ENCODE results near the gene TNS3.

The TNS3 gene

DNA sequence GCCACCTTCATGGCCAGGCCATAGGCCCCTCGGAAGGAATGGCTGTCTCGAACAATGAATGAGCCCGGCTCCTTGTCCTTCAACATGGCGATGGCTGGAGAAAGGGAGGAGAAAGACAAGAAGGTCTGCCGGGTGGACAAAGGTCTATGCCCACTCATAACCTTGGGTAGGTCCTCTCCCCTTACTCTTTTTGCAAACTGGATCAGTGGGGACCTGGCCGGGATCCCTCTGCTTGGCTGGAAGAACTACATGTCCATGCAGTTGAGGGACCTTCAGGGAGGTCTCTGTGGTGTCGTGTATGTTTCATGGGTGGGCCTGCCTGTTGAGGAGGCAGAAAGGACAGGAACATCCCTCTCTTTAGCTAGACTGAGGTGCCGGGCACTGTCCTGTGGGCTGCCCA is 284.8 kb downstream of the TNS3 start:
- no peak for DNase-seq (ENCODE audit: extremely low read depth in 1 of 2, low read depth in 1 of 2)

DNA sequence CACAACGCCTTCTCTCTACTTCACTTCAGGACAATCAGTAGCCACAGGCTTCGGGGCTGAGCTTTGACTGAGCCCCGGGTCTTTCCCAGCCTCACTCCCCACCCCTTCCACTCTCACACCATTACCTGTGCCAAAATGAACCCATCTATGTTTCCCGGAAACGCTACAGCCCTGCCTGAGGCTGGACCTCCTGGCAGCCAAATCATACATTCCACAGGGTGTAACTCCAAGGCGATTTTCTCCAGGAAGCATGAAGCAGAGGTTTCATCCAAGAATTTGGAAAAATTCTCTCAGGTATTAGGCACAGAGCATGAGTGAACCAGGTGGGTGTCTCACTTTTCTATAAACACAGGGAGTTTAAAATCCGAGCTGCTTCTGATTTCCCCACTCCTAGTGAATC is 286.3 kb downstream of the TNS3 start:
- DNase-seq (ENCODE audit: extremely low read depth in 1 of 2, low read depth in 1 of 2) = no peak

DNA sequence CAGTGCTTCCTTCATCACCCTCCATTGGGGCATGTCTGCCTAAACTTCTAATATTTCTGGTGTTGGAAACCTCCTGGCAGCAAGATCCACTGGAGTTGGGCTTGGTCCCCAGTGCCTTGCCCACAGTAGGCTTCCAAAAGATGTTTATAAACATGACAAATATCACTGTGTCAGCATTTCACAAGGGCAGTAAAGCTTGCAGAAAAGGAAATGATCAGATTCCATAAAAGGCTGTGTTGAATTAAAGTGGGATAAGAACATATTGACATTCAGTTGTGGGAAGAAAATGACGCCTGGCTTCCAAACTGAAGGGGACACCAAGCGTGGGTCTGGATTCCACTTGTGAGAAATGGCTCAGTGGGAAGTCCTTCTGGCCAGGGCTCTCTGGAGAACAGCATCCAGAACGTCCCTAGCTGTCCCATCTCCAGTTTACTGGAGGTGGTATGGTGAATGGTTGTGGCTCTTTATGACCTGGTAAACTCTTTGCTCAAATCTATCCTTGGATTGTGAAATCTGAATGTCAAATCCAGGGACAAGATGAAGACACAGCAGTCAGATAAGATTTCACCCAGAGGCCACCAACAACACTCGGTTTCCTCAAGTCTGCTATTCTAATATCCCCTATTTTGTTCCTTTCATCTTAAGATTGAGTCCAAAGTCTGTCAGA is 287.2 kb downstream of the TNS3 start:
- DNase-seq (ENCODE audit: extremely low read depth in 1 of 2, low read depth in 1 of 2) = no peak

DNA sequence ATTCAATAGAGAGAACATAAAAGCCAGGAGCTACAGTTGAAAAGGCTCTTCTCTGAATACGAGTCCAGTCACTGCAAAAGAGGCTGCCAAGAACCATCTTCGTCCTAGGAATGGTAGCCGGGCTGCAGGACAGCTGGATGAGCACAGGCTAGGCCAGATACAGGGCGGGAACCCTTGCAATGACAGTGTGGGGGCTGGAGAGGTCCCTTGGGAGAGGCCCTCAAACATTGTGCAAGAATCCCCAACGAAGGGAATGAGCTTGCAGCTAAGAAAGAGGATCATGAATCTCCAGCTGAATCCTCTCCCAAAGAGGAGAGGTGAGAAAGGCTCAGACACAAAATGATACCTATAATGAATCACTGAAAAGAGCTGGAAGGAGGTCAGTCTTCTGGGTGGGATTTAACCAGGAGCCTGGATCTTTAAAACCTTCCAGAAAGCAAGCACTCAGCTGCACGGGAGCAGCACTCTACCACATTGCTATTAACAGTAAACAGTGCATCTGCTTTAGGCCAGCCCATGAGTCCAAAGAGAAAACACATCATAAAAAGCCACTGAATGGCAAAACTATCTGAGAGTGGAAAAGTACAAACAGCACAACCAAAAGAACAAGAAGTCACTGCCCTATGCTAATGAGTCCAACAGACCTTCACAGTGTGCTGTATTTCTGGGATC is 287.9 kb downstream of the TNS3 start:
- DNase-seq (ENCODE audit: extremely low read depth in 1 of 2, low read depth in 1 of 2) = no peak

DNA sequence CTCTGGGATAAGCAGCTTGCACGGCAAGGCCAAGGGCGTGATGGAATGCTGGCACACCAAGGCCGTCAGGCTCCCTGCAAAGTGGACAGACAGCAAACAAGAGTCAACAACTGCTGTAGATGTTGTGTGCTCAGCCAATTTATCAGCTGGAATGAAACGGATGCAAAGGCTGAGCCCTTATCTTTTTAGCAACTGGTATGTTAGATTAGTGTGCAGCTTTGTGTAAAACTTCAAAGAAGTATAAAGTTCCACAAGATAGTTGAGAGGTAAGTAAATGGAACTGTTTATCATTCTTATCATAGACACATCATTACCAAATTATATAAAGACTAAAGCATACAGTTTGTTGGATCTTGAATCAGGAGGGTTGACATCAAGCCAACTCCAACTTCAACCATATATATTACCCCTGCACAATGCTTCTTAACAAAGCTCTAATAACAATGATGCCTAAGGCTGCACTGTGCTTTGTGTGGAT is 289.0 kb downstream of the TNS3 start:
- no peak for DNase-seq (ENCODE audit: extremely low read depth in 1 of 2, low read depth in 1 of 2)

DNA sequence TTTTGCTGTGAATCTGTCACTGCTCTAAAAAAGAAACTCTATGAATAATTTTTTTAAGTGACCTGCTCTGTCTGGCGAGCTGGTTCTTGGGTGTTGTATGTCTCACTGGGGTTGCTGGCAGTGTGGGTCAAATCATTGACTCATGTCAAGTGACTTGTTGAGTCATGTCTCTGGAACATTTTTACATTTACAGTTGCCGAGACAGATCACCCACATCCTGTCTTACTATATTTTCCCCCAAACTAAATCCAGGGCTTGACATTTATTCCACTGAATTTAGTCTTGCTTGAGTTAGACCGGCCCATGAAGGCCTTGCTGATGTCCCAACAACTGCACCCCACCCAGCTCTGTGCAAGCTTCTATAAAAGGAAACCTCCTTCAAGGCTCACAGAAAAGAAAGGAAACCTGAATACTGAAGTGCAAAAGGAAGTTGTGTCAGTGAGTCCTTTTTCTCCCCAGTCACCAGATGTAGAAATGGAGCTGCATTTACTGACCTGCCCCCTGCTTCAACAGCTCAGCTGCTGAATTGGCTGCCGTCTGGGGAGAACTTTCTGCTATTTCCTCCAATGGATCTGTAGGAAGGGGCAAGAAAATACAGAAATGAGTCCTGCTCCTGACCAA is 290.3 kb downstream of the TNS3 start:
- no peak for DNase-seq (ENCODE audit: extremely low read depth in 1 of 2, low read depth in 1 of 2)

DNA sequence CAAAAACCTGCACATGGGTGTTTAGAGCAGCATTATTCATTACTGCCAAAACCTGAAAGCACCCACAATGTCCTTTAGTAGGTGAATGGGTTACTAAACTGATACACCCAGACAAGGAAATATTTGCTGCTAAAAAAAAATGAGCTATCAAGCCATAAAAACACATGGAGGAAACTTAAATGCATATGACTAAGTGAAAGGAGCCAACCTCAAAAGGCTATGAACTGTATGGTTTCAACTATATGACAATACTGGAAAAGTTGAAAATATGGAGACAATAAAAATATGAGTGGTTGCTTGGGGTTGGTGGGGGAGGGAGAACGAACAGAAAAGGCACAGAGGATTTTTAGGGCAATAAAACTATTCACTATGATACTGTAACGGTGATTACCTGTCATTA is 291.0 kb downstream of the TNS3 start:
- no peak for DNase-seq (ENCODE audit: extremely low read depth in 1 of 2, low read depth in 1 of 2)

DNA sequence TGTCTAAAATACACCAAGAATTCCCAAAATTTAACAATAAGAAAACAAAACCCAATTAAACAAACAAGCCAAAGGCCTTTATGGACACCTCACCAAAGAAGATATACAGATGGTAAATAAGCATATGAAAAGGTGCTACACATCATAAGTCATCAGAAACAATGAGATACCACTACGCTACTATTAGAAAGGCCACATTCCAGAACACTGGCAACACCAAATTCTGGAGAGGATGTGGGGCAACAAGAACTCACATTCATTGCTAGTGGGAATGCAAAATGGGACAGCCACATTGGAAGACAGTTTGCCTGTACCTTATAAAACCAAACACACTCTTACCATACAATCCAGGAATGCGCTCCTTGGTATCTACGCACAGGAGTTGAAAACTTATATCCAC is 291.4 kb downstream of the TNS3 start:
- DNase-seq (ENCODE audit: extremely low read depth in 1 of 2, low read depth in 1 of 2) = no peak

DNA sequence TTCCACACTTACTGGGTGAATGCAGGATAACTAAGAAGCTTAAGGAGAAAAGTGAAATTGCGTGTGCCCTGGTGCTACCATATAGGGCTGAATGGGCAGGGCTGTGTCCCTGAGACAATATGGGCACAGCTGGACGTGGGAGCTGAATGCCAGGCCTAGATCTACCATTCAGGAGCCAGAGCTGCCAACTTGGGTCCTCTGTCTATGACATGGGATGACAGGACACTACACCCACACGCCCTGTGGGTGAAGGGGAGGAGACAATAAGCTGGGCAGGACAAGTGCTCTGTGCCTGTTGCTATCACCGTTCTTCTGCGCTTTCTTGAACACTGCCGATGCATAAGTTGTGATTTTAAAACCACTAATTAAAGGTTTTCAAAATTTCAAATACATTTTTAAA is 293.9 kb downstream of the TNS3 start:
- no peak for DNase-seq (ENCODE audit: extremely low read depth in 1 of 2, low read depth in 1 of 2)

DNA sequence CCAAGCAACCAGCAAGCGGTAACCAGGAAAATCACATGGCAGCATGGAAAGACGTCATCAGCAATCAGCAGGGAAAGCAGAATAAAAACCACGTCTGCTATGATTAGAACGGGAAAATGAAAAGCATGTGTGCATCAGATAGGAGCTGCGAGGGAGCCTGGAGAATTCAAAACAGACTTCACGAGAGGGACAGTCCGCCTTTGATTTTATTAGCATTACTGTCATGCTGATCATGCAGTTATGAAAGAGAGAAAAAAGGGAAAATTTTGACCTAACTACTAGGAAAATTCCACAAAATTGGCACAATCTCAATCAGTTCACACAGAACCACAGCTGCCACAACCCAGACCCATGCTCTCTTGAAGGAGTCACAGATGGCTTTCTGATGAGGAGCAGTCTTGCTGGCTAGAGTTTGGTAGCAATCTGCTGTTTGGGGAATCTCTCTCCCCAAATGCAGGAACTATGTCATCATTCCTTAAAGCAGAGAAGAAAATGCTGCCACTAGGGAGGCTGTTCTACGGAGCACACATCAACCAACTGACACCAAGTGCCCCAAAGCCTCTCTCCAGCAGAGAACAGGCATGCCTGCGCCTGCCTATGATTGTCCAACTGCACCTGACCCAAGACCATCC is 295.9 kb downstream of the TNS3 start:
- no peak for DNase-seq (ENCODE audit: extremely low read depth in 1 of 2, low read depth in 1 of 2)

DNA sequence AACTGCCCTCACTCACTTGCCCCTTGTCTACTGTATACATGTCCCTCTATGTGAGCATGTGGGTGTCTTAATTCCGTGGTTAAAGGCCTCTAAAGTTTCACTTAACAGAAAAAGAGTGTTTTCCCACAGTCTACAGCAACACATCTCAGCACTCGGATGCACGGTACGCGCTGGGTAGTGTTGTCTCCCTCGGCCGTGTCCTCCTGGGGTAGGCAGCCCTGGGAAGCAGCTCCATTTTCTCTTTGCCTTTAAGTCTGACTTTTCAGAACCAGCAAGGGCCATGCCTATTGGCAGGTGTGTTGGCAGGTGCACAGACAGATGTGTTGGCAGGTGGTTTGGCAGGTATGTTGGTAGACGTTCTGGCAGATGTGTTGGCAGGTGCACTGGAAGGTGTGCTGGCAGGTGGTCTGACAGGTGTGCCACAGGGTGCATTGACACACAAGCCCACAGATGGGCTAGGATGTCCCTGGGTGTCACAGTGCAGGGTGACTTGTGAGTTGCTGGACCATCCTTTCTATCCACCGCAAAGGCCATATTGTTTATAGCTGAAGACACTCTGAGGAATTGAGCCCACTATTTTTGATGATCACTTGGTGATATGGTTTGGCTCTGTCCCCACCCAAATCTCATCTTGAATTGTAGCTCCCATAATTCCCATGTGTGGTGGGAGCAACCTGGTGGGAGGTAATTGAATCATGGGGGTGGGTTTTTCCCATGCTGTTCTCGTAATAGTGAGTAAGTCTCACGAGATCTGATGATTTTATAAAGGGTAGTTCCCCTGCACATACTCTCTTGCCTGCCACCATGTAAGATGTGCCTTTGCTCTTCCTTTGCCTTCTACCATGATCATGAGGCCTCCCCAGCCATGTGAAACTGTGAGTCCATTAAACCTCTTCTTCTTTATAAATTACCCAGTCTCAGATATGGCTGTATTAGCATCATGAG is 296.9 kb downstream of the TNS3 start:
- DNase-seq (ENCODE audit: extremely low read depth in 1 of 2, low read depth in 1 of 2) = no peak

DNA sequence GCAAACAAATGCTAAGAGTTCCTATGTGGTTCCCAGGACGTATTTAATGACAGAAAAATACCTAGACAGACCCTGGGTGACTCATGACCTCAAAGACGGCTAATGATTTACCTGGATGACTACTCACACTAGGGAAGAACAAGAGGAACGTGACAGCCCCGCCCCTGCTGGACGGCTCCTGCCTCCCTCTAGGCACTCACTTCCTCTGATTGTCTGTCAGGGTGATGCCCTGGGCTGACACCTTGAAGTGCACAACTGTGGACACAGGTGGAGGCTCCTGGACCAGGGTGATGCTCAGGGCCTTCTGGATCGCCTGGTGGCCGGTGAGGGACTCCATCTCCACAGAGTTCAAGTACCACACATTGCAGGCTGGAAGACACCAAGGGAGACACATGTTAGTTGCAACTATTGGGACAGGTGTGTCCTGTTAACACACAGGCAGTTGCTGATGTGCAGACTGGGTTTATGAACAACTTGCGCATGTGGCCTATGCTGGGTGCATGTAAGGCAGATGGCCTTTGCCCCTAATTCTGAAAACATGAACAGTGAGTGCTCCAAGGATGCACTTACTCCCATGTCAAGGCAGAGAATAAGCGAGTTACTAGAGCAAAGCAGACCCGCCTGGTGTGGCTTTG is 298.3 kb downstream of the TNS3 start:
- no peak for DNase-seq (ENCODE audit: extremely low read depth in 1 of 2, low read depth in 1 of 2)

DNA sequence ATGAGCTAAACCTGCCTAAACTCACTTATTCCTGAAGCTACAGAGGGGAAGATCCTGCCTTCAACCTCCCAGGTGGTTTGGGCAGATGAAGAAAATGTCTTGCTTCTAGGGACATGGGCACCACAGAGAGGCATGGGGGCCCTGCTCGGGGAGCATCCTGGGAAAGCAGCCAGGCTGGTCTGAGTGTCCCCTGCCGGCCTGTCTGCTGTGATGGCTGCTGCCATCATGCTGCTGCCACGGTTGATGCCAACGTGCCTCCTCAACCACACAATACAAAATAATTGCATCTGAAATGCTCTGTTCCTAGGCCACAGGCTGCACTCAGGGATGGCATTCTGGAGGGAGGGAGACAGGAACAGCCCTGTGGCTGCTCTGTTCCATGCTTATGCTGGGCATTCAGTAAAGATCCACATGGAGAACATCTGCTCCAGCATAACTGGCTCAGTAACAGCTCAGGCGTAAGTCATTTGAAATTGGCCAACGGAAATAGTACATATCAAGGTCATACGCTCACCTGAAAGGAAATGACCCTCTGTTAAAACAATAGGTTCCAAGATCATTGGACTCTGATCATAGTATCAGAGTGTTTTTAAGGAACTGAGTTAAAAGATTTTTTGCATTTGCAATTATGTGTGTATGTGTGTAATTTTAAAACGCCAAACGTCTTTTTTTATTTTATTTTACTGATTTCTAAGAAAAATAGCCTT is 299.0 kb downstream of the TNS3 start:
- DNase-seq (ENCODE audit: extremely low read depth in 1 of 2, low read depth in 1 of 2) = no peak

DNA sequence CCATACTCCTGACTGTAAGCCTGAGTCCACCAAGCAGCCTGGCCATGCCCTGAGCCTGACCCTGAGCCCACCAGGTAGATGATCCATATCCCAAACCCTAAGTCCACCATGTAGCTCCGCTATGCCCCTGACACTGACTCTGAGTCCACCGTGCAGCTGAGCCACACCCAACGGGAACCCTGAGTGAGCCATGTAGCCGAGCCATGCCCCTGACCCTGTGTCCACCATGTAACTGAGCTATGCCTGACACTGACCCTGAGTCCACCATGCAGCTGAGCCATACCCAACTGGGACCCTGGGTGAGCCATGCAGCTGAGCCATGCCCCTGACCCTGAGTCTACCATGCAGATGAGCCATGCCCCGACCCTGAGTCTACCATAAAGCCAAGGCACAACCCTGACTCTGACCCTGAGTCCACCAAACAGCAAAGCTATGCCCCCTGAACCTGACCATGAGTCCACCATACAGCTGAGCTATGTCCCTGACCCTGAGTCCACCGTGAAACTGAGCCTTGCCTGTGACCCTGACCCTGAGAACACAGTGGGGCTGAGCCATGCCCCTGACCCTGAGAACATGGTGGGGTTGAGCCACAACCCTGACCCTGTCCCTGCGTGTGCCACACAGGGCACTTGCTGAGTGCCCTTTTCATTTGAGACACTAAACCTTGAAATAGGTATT is 299.8 kb downstream of the TNS3 start:
- no peak for DNase-seq (ENCODE audit: extremely low read depth in 1 of 2, low read depth in 1 of 2)

DNA sequence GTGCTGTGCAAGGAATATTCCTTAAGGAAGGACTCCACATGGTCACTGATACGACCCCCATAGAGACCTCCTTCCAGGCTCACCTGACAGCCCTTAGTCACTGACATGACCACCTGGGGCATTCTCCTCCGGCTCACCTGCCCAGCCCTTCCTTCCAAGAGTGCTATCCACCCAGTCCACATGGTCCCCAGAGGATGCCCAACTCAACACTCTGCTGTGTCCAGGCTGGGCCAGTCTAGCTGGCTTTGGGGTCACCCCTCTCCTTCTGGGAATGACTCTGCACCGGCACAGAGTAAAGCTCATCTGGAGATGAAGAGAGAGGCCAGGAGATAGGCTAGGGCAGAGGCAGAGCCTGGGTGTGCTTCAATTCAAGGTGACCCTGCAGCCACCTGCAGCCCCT is 300.8 kb downstream of the TNS3 start:
- no peak for DNase-seq (ENCODE audit: extremely low read depth in 1 of 2, low read depth in 1 of 2)

DNA sequence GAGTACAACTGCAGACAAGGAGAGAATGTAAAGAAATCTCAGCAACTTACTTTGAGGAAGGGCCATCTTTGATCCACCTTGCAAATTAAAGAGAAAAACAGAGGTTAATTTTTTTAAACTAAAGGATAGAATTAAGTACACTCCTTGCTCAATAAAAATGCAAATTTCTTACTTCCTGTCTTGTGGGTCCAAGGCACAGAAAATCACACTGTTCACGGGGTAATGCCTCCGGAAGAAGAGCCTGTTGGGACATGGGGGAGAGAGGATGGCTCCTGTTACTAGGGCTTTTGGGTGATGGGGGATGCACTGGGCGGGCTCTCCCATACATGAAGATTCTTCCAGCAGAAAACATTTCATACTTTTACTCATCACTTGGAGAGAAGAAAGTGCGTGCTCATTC is 301.8 kb downstream of the TNS3 start:
- no peak for DNase-seq (ENCODE audit: extremely low read depth in 1 of 2, low read depth in 1 of 2)

DNA sequence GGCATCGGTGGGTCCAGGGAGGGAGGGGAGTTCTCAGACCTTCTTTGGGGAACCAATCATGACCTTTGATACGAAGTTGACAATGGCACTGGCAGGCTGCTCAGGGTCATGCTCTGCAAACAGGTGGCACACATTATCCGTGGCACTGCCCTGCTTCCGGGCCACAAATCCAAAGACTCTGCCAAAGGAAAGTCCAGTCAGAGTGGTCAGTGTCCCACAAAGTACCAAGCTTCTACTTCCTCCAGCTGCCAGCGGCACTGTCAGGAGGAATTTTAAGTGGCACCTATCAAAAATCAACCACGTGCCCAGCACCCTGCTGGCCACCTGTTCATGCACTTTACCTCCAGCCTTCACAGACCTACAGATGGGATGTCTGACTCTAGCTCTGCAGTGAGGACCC is 303.9 kb downstream of the TNS3 start:
- no peak for DNase-seq (ENCODE audit: extremely low read depth in 1 of 2, low read depth in 1 of 2)

DNA sequence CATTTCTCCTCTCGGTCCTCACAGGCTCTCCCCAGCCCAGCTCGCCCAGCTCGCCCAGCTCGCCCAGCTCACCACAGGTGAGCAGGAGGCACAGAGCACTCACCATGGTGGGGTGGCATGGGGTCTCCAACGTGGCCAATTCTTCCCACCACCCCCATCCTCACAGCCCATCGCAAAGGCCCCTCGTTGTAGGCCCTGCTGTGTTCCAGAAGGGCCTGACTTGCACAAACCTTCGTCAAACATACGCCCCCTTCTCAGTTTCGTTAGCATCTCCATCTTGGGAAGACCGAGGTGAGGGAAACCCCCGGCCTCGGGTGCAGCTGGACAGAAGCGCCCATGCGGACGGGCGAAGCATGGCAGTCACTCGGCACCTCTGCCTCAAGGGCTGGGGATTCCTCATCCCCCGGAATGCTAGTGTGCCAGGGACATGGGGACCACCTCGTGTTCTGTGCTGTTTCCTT is 304.6 kb downstream of the TNS3 start:
- no peak for DNase-seq (ENCODE audit: extremely low read depth in 1 of 2, low read depth in 1 of 2)

Data from activated CD8-positive, alpha-beta memory T cell treated with anti-CD3 and anti-CD28 coated beads for 1 hour (primary cell).